ENCODE data around the gene PBX3. TPM values are rescaled to one million over a fixed set of nuclear protein-coding genes. Genes with fewer than 3 reads are reported as not detected.
A peak's percentile ranks its signal among the peaks of the same experiment; 100 is the strongest.

Gene PBX3
- total and polyA plus RNA-seq, 10 donors = 7.2 to 58.4 (median 34.1) TPM

DNA sequence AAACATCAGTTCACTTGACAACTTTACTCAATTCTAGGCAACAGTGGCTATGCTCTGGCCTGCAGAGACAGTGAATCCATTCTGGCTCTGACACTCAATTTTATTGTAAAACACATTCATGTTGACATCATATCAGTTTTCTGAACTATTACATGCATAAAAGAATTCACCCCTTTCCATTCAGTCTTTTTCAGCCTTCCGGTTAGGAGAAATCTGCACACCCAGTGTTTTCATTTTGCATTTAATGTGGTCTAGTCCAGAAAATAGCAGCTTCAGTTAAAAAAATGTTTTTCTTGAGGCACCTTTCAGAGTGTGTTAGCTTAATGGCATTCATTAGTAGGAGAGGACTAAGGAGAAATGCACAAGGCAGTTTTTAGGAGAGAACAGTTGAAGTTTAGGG, 95.1 kb downstream of the PBX3 start:
- TF ChIP-seq POLR2A (IDR thresholded peaks at IDR 0.05) (no peak), POLR2AphosphoS5 (IDR thresholded peaks at IDR 0.05) (no peak)
- TF ChIP-seq, protein P1, sequence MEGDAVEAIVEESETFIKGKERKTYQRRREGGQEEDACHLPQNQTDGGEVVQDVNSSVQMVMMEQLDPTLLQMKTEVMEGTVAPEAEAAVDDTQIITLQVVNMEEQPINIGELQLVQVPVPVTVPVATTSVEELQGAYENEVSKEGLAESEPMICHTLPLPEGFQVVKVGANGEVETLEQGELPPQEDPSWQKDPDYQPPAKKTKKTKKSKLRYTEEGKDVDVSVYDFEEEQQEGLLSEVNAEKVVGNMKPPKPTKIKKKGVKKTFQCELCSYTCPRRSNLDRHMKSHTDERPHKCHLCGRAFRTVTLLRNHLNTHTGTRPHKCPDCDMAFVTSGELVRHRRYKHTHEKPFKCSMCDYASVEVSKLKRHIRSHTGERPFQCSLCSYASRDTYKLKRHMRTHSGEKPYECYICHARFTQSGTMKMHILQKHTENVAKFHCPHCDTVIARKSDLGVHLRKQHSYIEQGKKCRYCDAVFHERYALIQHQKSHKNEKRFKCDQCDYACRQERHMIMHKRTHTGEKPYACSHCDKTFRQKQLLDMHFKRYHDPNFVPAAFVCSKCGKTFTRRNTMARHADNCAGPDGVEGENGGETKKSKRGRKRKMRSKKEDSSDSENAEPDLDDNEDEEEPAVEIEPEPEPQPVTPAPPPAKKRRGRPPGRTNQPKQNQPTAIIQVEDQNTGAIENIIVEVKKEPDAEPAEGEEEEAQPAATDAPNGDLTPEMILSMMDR (IDR thresholded peaks at IDR 0.05 in 8 of 11, conservative IDR thresholded peaks at IDR 0.05 in 3 of 11) = no peak
- no peak for DNase-seq
- H3K4me3 ChIP-seq = no peak overlapping the region
- H3K27ac ChIP-seq = peak overlapping the region in 1 of 8 donors; percentile 10
- H3K27me3 ChIP-seq (replicated peaks in 1 of 7) = no peaks in the 10 kb centered on the region
- peaks cover 0 to 63% (median 29%) of the 10 kb centered on the region in 6 donors for H3K4me1 ChIP-seq
- no peaks in the 10 kb centered on the region for H3K36me3 ChIP-seq
- peaks cover 0 to 3% (median 0%) of the 10 kb centered on the region in 8 donors for H3K9me3 ChIP-seq
- WGBS, 5 donors = 81 to 93% (median 84%) methylated on average over 1 of the region's 1 CpG
- intact Hi-C loops (cut with DNase I; ENCODE audit: low total_unique reads) = no loop called here

DNA sequence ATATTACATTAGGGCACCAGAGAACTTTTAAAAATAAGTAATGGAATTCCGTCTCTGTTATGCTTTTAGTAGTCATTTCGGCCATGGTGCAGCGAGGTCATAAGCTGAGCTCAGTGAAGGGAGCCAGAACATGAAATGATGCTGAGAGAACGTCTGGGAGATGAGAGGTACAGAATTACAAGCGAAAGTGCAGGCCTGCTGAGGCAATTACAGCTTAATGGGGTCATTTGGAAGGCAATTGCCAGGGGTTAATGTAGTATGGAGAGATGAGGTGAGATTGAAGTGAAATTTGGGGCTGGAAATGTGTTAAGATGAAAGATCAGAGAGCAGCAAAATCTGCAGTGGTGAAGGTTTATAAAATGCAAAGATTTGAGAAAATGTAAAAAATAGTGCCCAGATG, 96.5 kb downstream of the PBX3 start:
- Histone ChIP-seq H3K4me1 (peaks cover 0 to 68% (median 28%) of the 10 kb centered on the region in 6 donors), H3K27me3 (replicated peaks in 1 of 7) (no peaks in the 10 kb centered on the region), H3K36me3 (no peaks in the 10 kb centered on the region), H3K27ac (no peak overlapping the region), H3K4me3 (no peak overlapping the region), H3K9me3 (peaks cover 0 to 3% (median 0%) of the 10 kb centered on the region in 8 donors)
- intact Hi-C loops (cut with DNase I; ENCODE audit: low total_unique reads) = no loop called here
- TF ChIP-seq POLR2AphosphoS5 (IDR thresholded peaks at IDR 0.05) (no peak), POLR2A (IDR thresholded peaks at IDR 0.05) (no peak)
- TF ChIP-seq, protein P1 (IDR thresholded peaks at IDR 0.05 in 8 of 11, conservative IDR thresholded peaks at IDR 0.05 in 3 of 11) = no peak
- no peak for DNase-seq
- WGBS, 5 donors = 81 to 90% (median 87%) methylated on average over 5 of the region's 5 CpGs

DNA sequence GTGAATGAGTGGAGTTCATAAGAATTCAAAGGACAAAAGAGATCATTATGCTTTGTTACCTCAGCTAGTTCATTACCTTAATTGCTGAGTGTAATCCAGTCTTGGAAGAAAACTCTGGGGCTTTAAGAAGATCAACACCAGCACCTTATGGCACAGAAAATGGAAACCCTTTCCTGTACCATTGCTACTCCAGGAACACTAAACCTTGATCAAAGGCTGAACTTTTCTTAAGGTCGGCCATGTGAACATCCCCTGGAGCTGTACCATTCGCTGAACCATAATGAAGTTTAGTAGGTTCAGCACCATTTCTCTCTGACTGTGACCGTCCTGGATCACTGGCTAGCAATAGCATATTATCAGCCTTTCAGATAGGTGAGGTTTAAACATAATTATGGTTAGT, 97.4 kb downstream of the PBX3 start:
- Histone ChIP-seq H3K27ac (no peak overlapping the region), H3K4me3 (no peak overlapping the region), H3K27me3 (replicated peaks in 1 of 7) (no peaks in the 10 kb centered on the region), H3K4me1 (peaks cover 0 to 58% (median 21%) of the 10 kb centered on the region in 6 donors), H3K9me3 (peaks cover 0 to 3% (median 0%) of the 10 kb centered on the region in 8 donors), H3K36me3 (no peaks in the 10 kb centered on the region)
- DNase-seq = no peak
- intact Hi-C loops (cut with DNase I; ENCODE audit: low total_unique reads) = no loop called here
- TF ChIP-seq POLR2A (IDR thresholded peaks at IDR 0.05) = no peak
- TF ChIP-seq, protein P1 (IDR thresholded peaks at IDR 0.05 in 8 of 11, conservative IDR thresholded peaks at IDR 0.05 in 3 of 11) = no peak
- TF ChIP-seq POLR2AphosphoS5 (IDR thresholded peaks at IDR 0.05) = no peak
- WGBS, 5 donors = 69 to 92% (median 88%) methylated on average over 3 of the region's 3 CpGs

DNA sequence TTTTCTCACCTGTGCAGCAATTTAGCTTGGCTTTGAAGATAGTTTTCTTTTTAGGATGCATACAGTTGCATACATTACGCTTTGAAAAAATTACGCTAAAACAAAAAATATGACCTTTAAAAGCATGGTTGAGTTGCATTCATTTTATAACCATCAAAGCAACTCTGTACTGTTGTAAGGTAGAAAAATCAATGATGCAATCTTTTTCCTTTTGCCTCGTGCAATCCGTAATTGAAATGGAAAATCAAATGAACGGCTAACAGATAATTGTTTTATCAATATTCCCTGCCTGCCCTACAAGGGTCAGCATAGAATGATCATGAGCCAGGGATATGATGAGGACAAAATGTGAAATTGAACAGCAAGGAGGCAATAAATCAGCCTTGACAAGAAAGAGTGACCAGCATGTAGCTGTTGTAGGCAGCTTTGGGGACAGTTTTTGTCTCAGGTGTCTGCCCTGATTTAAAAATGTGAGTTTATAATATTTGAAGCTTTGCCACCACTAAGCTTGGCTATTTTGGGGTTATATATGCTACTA, 98.2 kb downstream of the PBX3 start:
- Histone ChIP-seq H3K36me3 (no peaks in the 10 kb centered on the region), H3K27me3 (replicated peaks in 1 of 7) (no peaks in the 10 kb centered on the region), H3K27ac (no peak overlapping the region), H3K4me3 (no peak overlapping the region), H3K4me1 (peaks cover 0 to 51% (median 18%) of the 10 kb centered on the region in 6 donors), H3K9me3 (peaks cover 0 to 3% (median 0%) of the 10 kb centered on the region in 8 donors)
- TF ChIP-seq, protein P1 (IDR thresholded peaks at IDR 0.05 in 8 of 11, conservative IDR thresholded peaks at IDR 0.05 in 3 of 11) = no peak
- no peak for TF ChIP-seq POLR2AphosphoS5 (IDR thresholded peaks at IDR 0.05)
- no peak for TF ChIP-seq POLR2A (IDR thresholded peaks at IDR 0.05)
- DNase-seq = no peak
- intact Hi-C loops (cut with DNase I; ENCODE audit: low total_unique reads) = no loop called here
- 88 to 98% (median 91%) methylated on average over 5 of the region's 5 CpGs for WGBS, 5 donors
